Endothelial cell of umbilical vein (primary cell): ENCODE measurements around the gene COL20A1.

Experiments
- CTCF ChIP-seq, 2 donors: IDR thresholded peaks; 1 replicate in 1 of 2; 2 replicates in 1 of 2; pipeline ENCODE4 v1.5.1; 2011; ENCODE audit warnings: low read length in 2 of 2, mild to moderate bottlenecking in 2 of 2, moderate library complexity in 2 of 2, control low read depth in 1 of 2, inconsistent platforms in 1 of 2, low read depth in 1 of 2; ENCODE audit not compliant: insufficient read depth in 1 of 2; ENCODE audit errors: extremely low read depth in 1 of 2
- EZH2 ChIP-seq: IDR thresholded peaks from 2 replicates; pipeline ENCODE4 v1.6.1; 2012; ENCODE audit warnings: borderline replicate concordance, low read depth, mild to moderate bottlenecking, moderate library complexity, low read length, inconsistent platforms; ENCODE audit not compliant: severe bottlenecking
- FOS ChIP-seq: IDR thresholded peaks from 2 replicates; pipeline ENCODE4 v1.6.1; 2011; ENCODE audit warnings: mild to moderate bottlenecking, low read length, moderate library complexity, borderline replicate concordance; ENCODE audit not compliant: insufficient read depth
- GATA2 ChIP-seq: IDR thresholded peaks from 2 replicates; pipeline ENCODE4 v1.7.0; 2011; ENCODE audit warnings: low read depth, mild to moderate bottlenecking, moderate library complexity, mixed read lengths, low read length; ENCODE audit not compliant: insufficient read length, insufficient read depth
- POLR2A ChIP-seq: IDR thresholded peaks from 2 replicates; pipeline ENCODE4 v1.6.1; 2012; ENCODE audit warnings: low read depth, mild to moderate bottlenecking, control low read depth, low read length
- POLR2AphosphoS5 ChIP-seq: IDR thresholded peaks from 2 replicates; pipeline ENCODE4 v1.6.1; 2012; ENCODE audit warnings: low read depth, mild to moderate bottlenecking, control low read depth, low read length, moderate library complexity; ENCODE audit not compliant: insufficient read depth

- TF ChIP-seq CTCF (IDR thresholded peaks at IDR 0.05; ENCODE audit: extremely low read depth in 1 of 2, insufficient read depth in 1 of 2, low read depth in 1 of 2, low read length in 2 of 2) (no peak), POLR2AphosphoS5 (no peak), FOS (no peak), EZH2 (no peak), POLR2A (no peak), GATA2 (no peak)
These were observed 470 bp downstream of the COL20A1 start for GRCh38 chr20:63293456-63293855.
